ENCODE results near the gene DNM1L. TPM values are rescaled to one million over a fixed set of nuclear protein-coding genes. Genes with fewer than 3 reads are reported as not detected.

DNM1L gene
- total RNA-seq, 2 experiments from 2014 or later = 61.1 to 102 TPM

DNA sequence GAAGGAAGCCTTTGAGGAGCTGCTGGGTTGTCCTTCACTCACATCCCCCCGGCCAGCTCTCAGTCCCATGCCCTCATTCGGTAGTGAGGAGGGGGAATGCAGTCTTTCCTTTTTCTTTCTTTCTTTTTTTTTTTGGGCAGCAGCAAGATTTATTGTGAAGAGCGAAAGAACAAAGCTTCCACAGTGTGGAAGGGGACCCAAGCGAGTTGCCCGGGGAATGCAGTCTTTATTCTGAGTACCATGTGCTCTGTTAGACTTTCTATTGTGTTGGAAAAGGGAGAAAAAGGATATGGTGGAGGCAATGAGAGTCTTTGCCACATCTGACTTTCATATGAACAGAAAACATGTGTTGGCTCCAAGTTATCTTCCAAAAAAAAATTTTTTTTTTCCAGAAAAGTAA is 106.5 kb downstream of the DNM1L start:
- no peak overlapping the region for H3K4me3 ChIP-seq (ENCODE audit: low read depth, low read length, poor library complexity, severe bottlenecking)
- H3K36me3 ChIP-seq (ENCODE audit: insufficient read depth, low read length) = no peaks in the 10 kb centered on the region
- H3K4me1 ChIP-seq (ENCODE audit: insufficient read depth, low read length, poor library complexity, severe bottlenecking) = no peaks in the 10 kb centered on the region
- TF ChIP-seq EZH2phosphoT487 (IDR thresholded peaks at IDR 0.05; ENCODE audit: borderline replicate concordance, low read depth, low read length) = no peak
- TF ChIP-seq, protein P1, sequence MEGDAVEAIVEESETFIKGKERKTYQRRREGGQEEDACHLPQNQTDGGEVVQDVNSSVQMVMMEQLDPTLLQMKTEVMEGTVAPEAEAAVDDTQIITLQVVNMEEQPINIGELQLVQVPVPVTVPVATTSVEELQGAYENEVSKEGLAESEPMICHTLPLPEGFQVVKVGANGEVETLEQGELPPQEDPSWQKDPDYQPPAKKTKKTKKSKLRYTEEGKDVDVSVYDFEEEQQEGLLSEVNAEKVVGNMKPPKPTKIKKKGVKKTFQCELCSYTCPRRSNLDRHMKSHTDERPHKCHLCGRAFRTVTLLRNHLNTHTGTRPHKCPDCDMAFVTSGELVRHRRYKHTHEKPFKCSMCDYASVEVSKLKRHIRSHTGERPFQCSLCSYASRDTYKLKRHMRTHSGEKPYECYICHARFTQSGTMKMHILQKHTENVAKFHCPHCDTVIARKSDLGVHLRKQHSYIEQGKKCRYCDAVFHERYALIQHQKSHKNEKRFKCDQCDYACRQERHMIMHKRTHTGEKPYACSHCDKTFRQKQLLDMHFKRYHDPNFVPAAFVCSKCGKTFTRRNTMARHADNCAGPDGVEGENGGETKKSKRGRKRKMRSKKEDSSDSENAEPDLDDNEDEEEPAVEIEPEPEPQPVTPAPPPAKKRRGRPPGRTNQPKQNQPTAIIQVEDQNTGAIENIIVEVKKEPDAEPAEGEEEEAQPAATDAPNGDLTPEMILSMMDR (conservative IDR thresholded peaks at IDR 0.05; ENCODE audit: low read length) = no peak
- H3K27ac ChIP-seq (ENCODE audit: low read depth, low read length, poor library complexity, severe bottlenecking) = no peak overlapping the region
- CTCF ChIA-PET (ENCODE audit: unreplicated experiment) = no interaction called here
- H3K9me2 ChIP-seq (ENCODE audit: insufficient read depth, low read length) = no peaks in the 10 kb centered on the region
- BruUV-seq (replicated peaks) = no TSS peak
- H3K79me2 ChIP-seq (ENCODE audit: insufficient read depth, low read depth, low read length) = no peaks in the 10 kb centered on the region
- H3K4me2 ChIP-seq (ENCODE audit: low read length) = no peak overlapping the region
- DNase-seq (ENCODE audit: low spot score) = no peak
- POLR2A ChIA-PET = interaction anchor here (1.2 kb wide), 1 partner anchor 22 kb away, joined by 3 read pairs; no protein-coding TSS in a partner anchor
- H3K9me3 ChIP-seq (ENCODE audit: low read length) = no peaks in the 10 kb centered on the region
- H2AFZ ChIP-seq (ENCODE audit: low read length) = no peak overlapping the region
- intact Hi-C loops (cut with micrococcal nuclease; ENCODE audit: unreplicated experiment) = loop anchor here (5.0 kb wide), 1 partner anchor 62 kb away; no protein-coding TSS in a partner anchor
- H4K20me1 ChIP-seq (ENCODE audit: insufficient read depth, low read length) = no peaks in the 10 kb centered on the region

DNA sequence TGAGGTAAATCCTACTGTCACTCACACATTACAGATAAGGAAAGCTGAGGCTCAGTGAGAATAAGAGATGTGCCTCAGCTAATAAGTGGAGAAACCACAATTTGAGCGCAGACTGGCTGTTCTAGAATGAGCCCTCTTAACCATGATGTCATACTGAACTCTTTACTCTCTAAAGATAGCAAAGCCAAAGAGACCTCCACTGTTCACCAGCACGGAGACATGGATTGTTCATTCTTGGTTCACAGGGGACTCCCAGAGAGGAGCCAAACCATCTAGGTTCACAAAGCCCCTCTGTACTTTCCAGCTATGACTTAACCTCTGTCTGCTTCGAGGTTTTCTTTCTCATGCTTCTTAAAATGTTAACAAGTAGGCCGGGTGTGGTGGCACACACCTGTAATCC is 109.3 kb downstream of the DNM1L start:
- Histone ChIP-seq H4K20me1 (ENCODE audit: insufficient read depth, low read length) (no peaks in the 10 kb centered on the region), H3K4me1 (ENCODE audit: insufficient read depth, low read length, poor library complexity, severe bottlenecking) (no peaks in the 10 kb centered on the region), H3K27ac (ENCODE audit: low read depth, low read length, poor library complexity, severe bottlenecking) (no peak overlapping the region), H2AFZ (ENCODE audit: low read length) (no peak overlapping the region), H3K36me3 (ENCODE audit: insufficient read depth, low read length) (no peaks in the 10 kb centered on the region), H3K4me3 (ENCODE audit: low read depth, low read length, poor library complexity, severe bottlenecking) (no peak overlapping the region), H3K79me2 (ENCODE audit: insufficient read depth, low read depth, low read length) (no peaks in the 10 kb centered on the region), H3K4me2 (ENCODE audit: low read length) (no peak overlapping the region), H3K9me3 (ENCODE audit: low read length) (no peaks in the 10 kb centered on the region), H3K9me2 (ENCODE audit: insufficient read depth, low read length) (no peaks in the 10 kb centered on the region)
- intact Hi-C loops (cut with micrococcal nuclease; ENCODE audit: unreplicated experiment) = loop anchor here (5.0 kb wide), 1 partner anchor 59 kb away; no protein-coding TSS in a partner anchor
- no peak for DNase-seq (ENCODE audit: low spot score)
- CTCF ChIA-PET (ENCODE audit: unreplicated experiment) = no interaction called here
- no TSS peak for BruUV-seq (replicated peaks)
- POLR2A ChIA-PET = no interaction called here
- no peak for TF ChIP-seq EZH2phosphoT487 (IDR thresholded peaks at IDR 0.05; ENCODE audit: borderline replicate concordance, low read depth, low read length)
- TF ChIP-seq, protein P1 (conservative IDR thresholded peaks at IDR 0.05; ENCODE audit: low read length) = no peak

DNA sequence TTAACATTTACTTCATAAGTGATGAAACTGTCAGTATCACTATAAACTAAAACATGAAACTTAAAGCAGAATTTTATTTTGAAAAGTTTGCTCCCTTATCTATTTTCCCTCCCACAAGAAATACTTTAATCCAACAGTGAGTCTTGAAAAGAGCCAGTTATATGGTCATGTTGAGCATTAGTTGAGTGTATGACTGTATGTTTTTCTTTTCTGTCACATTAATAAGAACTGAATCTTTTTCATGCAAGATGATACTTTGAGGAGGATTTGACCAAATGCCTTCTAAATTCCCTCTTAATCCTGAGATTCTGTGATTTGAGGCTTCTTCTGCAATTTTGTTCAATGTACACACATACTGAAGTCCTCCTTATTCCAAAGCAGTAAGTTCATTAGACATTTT is 110.3 kb downstream of the DNM1L start:
- no TSS peak for BruUV-seq (replicated peaks)
- H3K9me2 ChIP-seq (ENCODE audit: insufficient read depth, low read length) = no peaks in the 10 kb centered on the region
- DNase-seq (ENCODE audit: low spot score) = no peak
- H3K27ac ChIP-seq (ENCODE audit: low read depth, low read length, poor library complexity, severe bottlenecking) = no peak overlapping the region
- no peak overlapping the region for H2AFZ ChIP-seq (ENCODE audit: low read length)
- H4K20me1 ChIP-seq (ENCODE audit: insufficient read depth, low read length) = no peaks in the 10 kb centered on the region
- no peaks in the 10 kb centered on the region for H3K4me1 ChIP-seq (ENCODE audit: insufficient read depth, low read length, poor library complexity, severe bottlenecking)
- POLR2A ChIA-PET = no interaction called here
- H3K4me2 ChIP-seq (ENCODE audit: low read length) = no peak overlapping the region
- TF ChIP-seq, protein P1 (conservative IDR thresholded peaks at IDR 0.05; ENCODE audit: low read length) = no peak
- no peak for TF ChIP-seq EZH2phosphoT487 (IDR thresholded peaks at IDR 0.05; ENCODE audit: borderline replicate concordance, low read depth, low read length)
- CTCF ChIA-PET (ENCODE audit: unreplicated experiment) = no interaction called here
- H3K9me3 ChIP-seq (ENCODE audit: low read length) = no peaks in the 10 kb centered on the region
- H3K4me3 ChIP-seq (ENCODE audit: low read depth, low read length, poor library complexity, severe bottlenecking) = no peak overlapping the region
- H3K36me3 ChIP-seq (ENCODE audit: insufficient read depth, low read length) = no peaks in the 10 kb centered on the region
- intact Hi-C loops (cut with micrococcal nuclease; ENCODE audit: unreplicated experiment) = loop anchor here (5.0 kb wide), 1 partner anchor 58 kb away; no protein-coding TSS in a partner anchor
- no peaks in the 10 kb centered on the region for H3K79me2 ChIP-seq (ENCODE audit: insufficient read depth, low read depth, low read length)

All from OCI-LY7 (cell line).